LNCaP clone FGC (cell line): Measurements from ENCODE around the gene SIK1.
"Not testable (repeated sequence)": the region's sequence is repeated elsewhere in the genome, so short reads cannot be mapped to it uniquely, and the experiment has no call there.

ENCODE experiments used
- DNase-seq: peaks from one replicate; pipeline ENCODE4 v3.0.0-alpha.2; 2011; ENCODE audit warnings: low read depth
- H3K4me3 ChIP-seq: 2 replicates; pipeline ENCODE4 v1.5.1; 2011; ENCODE audit warnings: mild to moderate bottlenecking, low read depth, low read length, control low read depth
- TF ChIP-seq, protein P1 (sequence below): IDR thresholded peaks from 2 replicates; pipeline ENCODE4 v1.5.1; 2012; ENCODE audit warnings: mild to moderate bottlenecking; ENCODE audit not compliant: control insufficient read depth, insufficient read depth; ENCODE audit errors: extremely low read depth

Gene SIK1

DNA sequence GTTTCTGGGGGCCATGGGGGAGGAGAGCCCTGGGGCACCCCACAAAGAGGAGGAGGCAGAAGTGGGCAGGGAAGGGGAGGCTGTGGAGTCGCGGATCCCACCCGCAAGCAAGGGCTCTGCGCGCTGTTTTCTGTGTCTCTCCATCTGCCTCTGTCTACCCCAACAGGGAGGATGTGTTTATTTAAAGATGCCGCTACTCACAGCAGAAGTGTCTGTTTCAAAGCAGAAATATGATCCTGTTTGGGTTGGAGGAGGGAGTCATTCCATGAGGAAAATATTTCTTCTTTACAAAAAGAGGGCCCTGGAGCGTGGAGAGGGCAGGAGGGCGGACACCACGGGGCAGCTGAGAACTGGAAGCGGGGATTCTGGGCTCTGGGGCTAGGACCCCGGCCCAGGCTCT lies 25.8 kb downstream of the SIK1 start:
- DNase-seq, H3K4me3 ChIP-seq: not testable (repeated sequence)

DNA sequence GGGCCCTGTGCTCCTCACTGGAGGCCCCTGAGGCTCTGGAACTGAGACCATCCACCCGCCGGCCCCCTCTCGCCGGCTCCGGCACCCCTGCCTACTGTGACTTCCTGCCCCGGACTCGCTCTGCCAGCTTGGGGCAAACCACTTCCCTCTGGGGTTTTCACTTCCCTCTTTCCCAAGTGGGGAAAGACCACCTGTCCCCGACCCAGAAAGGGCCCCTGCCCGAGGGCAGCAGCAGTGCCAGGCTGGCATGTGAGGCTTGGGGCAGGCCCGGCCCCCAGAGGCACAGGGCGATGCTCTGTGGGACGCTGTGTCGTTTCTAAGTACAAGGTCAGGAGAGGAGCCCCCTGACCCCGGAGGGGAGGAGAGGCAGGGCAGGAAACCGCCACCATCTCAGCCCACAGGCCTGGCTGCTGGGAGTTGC lies 27.3 kb downstream of the SIK1 start:
- not testable (repeated sequence) for H3K4me3 ChIP-seq, DNase-seq

DNA sequence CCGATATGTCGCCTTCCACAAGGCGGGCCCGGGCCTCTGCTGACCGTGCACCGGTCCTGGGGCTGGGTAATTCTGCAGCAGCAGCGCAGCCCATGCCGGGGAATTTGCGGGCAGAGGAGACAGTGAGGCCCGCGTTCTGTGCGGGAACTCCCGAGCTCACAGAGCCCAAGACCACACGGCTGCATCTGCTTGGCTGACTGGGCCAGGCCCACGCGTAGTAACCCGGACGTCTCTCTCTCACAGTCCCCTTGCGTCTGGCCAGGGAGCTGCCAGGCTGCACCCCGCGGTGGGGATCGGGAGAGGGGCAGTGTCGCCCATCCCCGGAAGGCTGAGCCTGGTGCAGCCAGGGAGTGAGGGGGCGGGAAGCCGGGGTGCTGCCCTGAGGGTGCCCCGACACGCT lies 27.8 kb downstream of the SIK1 start:
- not testable (repeated sequence) for DNase-seq, H3K4me3 ChIP-seq

GRCh38 chr21:43398533-43398932 lies 28.4 kb downstream of the SIK1 start:
- not testable (repeated sequence) for H3K4me3 ChIP-seq, DNase-seq

DNA sequence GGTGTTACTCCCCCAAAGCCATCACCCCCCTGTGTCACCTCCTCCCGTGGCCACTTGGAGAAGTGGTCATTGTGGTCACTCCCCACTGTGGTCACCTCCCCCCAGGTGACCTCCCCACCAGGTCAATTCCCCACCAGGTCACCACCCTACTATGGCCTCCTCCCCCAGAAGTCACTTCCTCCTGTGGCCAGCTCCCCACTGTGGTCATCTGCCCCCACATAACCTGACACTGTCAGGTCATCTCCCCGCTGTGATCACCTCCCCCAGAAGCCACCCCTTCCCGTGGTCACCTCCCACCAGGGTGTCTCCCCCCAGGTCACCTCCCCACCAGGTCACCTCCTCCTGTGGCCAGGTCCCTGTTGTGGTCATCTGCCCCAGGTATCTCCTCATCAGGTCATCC lies 28.9 kb downstream of the SIK1 start:
- H3K4me3 ChIP-seq, DNase-seq: not testable (repeated sequence)

DNA sequence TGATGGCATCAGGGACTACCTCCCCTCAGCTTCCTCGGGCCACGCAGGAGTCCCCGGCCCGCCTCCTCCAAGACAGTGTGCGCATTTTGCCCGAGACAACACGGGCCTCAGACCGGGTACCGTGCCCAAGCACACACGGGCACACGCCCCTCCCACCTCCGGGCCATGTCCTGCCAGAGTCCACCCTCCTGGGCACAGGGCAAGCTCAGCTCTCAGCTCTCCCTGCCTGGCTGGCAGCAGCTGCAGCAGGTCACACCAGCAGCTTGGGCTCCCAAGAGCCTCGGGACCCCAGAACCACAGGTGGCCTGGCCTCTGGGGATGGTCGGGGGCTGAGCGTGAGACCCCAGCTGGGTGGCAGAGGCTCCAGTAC lies 29.5 kb downstream of the SIK1 start:
- not testable (repeated sequence) for DNase-seq, H3K4me3 ChIP-seq

GRCh38 chr21:43396788-43397438 lies 30.0 kb downstream of the SIK1 start:
- not testable (repeated sequence) for H3K4me3 ChIP-seq, DNase-seq

DNA sequence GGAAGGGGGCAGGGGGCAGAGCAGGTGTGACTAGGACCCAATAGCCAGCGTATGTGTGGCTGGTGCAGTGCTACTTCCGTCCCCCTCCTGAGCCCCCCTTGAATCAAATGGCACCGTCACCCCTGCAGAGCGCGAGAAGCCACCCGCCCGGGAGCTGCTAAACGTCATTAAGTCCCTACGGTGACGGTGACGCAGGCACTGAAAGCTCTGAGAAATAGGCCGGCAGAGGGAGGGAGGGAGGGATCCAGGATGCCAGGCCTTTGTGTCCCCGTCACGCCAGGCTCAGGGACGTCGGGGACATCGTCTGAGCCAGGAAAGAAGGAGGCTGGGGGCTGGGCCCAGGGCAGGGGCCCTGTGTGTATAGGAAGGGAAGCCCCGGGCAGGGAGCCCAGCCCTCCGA lies 43.6 kb downstream of the SIK1 start:
- H3K4me3 ChIP-seq, DNase-seq: not testable (repeated sequence)

- not testable (repeated sequence) for DNase-seq, H3K4me3 ChIP-seq
These were observed 44.0 kb downstream of the SIK1 start for GRCh38 chr21:43382902-43383301.

GRCh38 chr21:43380852-43381533 lies 45.9 kb downstream of the SIK1 start:
- not testable (repeated sequence) for DNase-seq, H3K4me3 ChIP-seq

DNA sequence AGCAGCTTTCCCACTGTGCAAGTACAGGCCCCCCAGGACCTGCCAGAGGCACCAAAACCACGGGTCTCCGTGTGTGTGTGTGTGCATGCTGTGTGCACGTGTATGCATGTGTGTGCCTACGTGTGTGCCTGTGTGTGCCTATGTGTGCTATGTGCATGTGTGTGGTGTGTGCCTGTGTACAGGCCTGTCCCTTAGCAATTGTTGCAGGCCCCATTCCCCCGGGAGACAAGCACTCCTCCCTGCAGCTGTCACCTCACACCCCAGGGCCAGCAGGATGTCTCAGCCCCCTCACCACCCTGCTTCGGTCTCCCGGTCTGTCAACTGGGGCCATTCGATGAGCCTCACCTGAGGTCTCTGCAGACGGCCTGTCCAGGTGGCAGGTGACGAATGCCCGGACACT lies 46.6 kb downstream of the SIK1 start:
- H3K4me3 ChIP-seq, result not testable (repeated sequence)

DNA sequence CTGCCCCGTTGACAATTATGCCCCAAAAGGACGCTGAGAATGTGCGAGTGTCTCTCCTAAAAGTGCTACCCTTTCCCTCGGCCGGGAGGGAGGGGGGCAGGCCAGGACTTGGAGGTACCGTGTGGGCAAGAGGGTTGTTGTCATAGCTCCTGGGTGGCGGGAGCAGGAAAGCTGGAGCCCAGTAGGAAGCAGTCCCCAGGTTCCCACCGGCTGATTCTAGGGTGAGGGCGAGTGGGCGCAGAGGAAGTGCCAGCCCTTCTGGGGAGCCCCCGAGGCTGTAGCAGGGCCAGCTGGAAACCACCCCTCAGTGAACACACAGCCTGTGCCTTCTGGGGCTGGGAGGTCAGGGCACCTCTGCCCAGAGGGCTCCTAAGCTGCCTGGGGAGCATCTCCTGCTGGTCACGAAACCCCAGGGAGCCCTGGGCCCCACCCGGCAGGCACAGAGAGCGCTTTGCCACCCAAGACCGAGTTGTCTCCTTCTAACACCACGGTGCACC lies 47.3 kb downstream of the SIK1 start:
- not testable (repeated sequence) for H3K4me3 ChIP-seq, DNase-seq

More for the DNA sequence above, 46.6 kb downstream of the SIK1 start:
- not testable (repeated sequence) for DNase-seq

GRCh38 chr21:43376478-43376882 lies 50.5 kb downstream of the SIK1 start:
- DNase-seq, result no peak
- H3K4me3 ChIP-seq, result no peak overlapping the region
- TF ChIP-seq, protein P1, sequence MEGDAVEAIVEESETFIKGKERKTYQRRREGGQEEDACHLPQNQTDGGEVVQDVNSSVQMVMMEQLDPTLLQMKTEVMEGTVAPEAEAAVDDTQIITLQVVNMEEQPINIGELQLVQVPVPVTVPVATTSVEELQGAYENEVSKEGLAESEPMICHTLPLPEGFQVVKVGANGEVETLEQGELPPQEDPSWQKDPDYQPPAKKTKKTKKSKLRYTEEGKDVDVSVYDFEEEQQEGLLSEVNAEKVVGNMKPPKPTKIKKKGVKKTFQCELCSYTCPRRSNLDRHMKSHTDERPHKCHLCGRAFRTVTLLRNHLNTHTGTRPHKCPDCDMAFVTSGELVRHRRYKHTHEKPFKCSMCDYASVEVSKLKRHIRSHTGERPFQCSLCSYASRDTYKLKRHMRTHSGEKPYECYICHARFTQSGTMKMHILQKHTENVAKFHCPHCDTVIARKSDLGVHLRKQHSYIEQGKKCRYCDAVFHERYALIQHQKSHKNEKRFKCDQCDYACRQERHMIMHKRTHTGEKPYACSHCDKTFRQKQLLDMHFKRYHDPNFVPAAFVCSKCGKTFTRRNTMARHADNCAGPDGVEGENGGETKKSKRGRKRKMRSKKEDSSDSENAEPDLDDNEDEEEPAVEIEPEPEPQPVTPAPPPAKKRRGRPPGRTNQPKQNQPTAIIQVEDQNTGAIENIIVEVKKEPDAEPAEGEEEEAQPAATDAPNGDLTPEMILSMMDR, result no peak
